Vagina (tissue), 2 donors: ENCODE results near the gene USP6NL.

Experiments
- POLR2A ChIP-seq, 2 donors: fragments of 450-650 bp; IDR thresholded peaks; one replicate each; pipeline ENCODE4 v1.6.1; 2017; ENCODE audit warnings: antibody characterized with exemption in 2 of 2, mild to moderate bottlenecking in 2 of 2, moderate library complexity in 2 of 2
- TF ChIP-seq, protein P1 (sequence below), 3 experiments: fragments of 450-650 bp in 2 of 3; fragments of 200-600 bp in 1 of 3; sonication (generic) in 1 of 3; IDR thresholded peaks; one replicate each; pipeline ENCODE4 v1.5.1; 2017 to 2019; ENCODE audit warnings: antibody characterized with exemption in 3 of 3, mild to moderate bottlenecking in 2 of 3, moderate library complexity in 2 of 3

DNA sequence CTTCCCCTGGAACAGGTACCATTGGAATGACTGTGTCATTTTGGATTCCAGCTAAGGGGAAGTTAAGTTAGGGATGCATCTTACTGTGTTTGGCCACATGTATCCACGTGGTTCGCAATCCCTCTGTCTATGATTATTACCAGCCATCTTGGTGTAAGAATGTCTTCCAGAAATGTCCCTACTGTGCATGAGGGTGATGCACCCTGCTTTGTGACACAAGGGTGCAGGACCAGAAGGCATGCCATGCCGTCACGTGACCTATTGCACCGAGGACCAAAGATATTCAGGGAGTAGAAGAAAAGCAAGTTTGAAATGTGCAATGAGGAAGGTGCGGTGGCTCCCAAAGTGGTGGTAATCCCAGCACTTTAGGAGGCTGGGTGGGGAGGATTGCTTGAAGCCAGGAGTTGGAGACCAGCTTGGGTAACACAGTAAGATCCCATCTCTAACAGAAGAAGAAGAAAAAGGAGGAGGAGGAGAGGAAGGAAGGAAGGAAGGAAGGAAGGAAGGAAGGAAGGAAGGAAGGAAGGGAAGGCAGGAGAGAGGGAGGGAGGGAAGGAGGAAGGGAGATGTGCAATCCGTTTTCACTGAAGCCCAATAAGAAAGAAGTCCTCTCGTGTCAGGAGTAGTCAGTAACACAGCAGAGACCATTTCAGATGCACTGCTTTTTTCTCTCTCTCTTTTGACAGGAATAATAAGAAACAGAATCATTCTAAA is 42.5 kb upstream of the USP6NL start:
- no peak for TF ChIP-seq POLR2A (IDR thresholded peaks at IDR 0.05)
- TF ChIP-seq, protein P1, sequence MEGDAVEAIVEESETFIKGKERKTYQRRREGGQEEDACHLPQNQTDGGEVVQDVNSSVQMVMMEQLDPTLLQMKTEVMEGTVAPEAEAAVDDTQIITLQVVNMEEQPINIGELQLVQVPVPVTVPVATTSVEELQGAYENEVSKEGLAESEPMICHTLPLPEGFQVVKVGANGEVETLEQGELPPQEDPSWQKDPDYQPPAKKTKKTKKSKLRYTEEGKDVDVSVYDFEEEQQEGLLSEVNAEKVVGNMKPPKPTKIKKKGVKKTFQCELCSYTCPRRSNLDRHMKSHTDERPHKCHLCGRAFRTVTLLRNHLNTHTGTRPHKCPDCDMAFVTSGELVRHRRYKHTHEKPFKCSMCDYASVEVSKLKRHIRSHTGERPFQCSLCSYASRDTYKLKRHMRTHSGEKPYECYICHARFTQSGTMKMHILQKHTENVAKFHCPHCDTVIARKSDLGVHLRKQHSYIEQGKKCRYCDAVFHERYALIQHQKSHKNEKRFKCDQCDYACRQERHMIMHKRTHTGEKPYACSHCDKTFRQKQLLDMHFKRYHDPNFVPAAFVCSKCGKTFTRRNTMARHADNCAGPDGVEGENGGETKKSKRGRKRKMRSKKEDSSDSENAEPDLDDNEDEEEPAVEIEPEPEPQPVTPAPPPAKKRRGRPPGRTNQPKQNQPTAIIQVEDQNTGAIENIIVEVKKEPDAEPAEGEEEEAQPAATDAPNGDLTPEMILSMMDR (IDR thresholded peaks at IDR 0.05): no peak
